ENCODE data around the gene KRT4.
"Not testable (repeated sequence)": the region's sequence is repeated elsewhere in the genome, so short reads cannot be mapped to it uniquely, and the experiment has no call there.

Gene KRT4

DNA sequence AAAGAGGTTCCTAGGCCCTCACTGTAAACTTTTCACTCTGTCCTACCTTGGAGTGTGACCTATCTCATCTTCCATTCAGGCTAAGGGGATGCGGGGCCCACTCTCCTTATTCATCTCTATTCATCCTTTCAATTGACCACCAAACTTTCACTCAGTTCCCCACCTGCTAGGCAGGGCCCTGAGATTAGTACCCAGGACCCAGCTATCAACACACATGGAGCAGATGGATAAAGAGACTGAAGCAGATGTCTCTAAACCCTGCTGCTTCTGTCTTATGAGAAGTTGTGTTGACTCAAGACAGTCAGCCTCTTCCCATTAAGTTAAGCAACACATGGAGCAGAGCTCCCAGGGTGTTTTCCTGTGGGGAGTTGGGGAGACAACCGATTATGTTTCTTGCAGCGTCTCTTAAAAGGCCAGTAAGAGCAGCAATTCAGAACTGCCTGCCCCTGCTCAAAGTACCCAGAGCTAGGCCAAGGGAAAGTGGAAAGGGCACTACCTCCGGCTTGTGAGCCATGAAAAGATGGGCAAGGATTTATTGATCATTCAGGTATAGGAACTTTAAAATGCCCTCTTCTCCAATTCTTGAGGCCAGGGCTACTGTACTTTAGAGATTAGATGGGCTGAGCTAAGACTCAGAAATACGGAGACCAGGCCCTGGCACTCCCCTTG lies 47.4 kb downstream of the KRT4 start:
- Mint-ChIP-seq H3K27ac (no peak overlapping the region), H3K27me3 (peaks cover 9% of the 10 kb centered on the region), H3K4me1 (ENCODE audit: low read depth) (no peaks in the 10 kb centered on the region), H3K36me3 (ENCODE audit: low read depth) (no peaks in the 10 kb centered on the region), H3K9me3 (no peaks in the 10 kb centered on the region), H3K4me3 (no peak overlapping the region)
- intact Hi-C loops (cut with micrococcal nuclease), result no loop called here

DNA sequence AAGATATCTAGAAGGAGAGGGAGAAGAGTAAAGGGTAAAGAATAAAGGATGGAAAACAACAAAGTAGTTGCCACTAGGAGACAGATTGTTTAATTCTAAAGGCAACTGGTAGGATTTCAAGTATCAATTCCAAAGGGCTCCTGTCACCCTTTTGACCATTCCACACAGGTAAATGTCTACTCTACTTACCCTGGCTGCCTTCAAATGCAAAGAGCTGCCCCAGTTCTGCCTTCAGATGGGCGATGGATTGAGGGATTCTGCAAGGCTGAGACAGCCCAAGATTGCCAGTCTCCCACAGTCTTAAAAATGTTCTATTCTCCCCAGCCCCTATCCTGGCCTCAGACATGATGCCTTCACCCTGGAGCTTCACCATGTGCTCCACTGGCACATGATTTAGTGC lies 48.2 kb downstream of the KRT4 start:
- Mint-ChIP-seq H3K9me3 (peaks cover 6% of the 10 kb centered on the region), H3K4me3 (no peak overlapping the region), H3K27me3 (peaks cover 4% of the 10 kb centered on the region), H3K4me1 (ENCODE audit: low read depth) (no peaks in the 10 kb centered on the region), H3K36me3 (ENCODE audit: low read depth) (no peaks in the 10 kb centered on the region), H3K27ac (no peak overlapping the region)
- intact Hi-C loops (cut with micrococcal nuclease), result no loop called here

DNA sequence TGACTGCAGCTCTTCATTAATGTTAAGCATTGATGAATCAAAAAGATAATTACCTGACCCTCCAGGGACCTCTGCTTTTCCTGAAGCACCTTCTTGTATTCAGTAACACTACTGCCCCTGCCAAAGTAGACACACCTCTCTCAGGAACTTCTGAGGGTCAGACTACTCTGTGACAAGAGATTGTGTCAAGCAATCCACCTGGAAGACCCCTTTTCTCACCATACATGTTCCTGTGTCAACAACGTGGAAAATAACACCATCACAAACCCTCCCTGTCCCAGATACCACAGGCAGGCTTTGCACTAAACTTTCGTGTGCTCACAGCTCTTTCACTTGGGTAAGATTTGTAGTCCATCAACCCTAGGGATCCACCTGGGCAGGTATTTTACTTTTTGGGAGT lies 49.9 kb downstream of the KRT4 start:
- Mint-ChIP-seq H3K27me3 (peaks cover 6% of the 10 kb centered on the region), H3K36me3 (ENCODE audit: low read depth) (no peaks in the 10 kb centered on the region), H3K27ac (no peak overlapping the region), H3K4me3 (no peak overlapping the region), H3K9me3 (peaks cover 18% of the 10 kb centered on the region), H3K4me1 (ENCODE audit: low read depth) (no peaks in the 10 kb centered on the region)
- intact Hi-C loops (cut with micrococcal nuclease), result no loop called here

DNA sequence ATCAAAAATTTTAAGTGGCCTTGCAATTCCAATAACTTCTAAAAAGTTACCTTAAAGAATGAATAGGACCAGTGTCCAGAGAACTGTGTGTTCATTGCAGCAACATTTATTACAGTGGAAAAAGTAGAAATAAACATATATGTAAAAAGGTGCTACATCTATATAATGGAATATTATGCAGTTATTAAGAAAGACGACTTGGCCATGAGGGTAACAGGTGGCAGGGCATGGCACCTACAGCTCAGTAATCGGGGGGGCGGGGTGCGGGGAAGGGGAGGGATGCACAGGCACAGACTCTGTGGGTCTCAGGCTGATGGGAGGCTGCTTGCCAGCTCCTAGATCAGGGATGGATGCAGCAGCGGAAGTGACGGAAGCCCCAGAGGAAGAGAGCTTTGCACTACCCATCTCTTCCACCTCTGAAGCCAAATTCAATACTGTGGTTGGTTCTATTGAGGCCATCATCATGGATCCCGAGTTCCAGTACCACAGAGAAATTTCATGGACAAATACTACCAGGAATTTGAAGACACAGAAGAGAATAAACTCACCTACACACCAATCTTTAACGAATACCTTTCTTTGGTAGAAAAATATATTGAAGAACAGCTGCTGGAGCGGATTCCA lies 50.8 kb downstream of the KRT4 start:
- no peaks in the 10 kb centered on the region for H3K4me1 Mint-ChIP-seq (ENCODE audit: low read depth)

DNA sequence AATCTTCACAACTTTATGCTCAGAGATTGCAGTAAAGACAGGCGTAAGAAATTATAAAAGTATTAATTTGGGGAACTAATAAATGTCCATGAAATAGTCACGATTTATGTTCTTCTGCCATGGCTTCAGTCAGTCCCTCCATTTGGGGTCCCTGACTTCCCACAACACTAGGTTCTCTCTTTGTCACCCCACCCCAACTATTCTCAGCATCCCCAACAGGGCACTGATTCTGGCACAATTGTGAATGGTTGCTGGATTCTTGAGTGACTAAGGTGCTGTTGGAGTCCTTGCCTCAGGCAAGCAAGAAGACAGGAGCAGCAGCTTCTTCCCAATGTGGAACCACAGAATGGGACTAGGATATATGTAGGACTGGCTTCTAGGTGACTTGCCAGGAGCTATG lies 52.1 kb downstream of the KRT4 start:
- Mint-ChIP-seq H3K9me3 (peaks cover 18% of the 10 kb centered on the region), H3K4me3 (no peak overlapping the region), H3K36me3 (ENCODE audit: low read depth) (no peaks in the 10 kb centered on the region), H3K27me3 (peaks cover 6% of the 10 kb centered on the region), H3K27ac (no peak overlapping the region), H3K4me1 (ENCODE audit: low read depth) (no peaks in the 10 kb centered on the region)
- intact Hi-C loops (cut with micrococcal nuclease), result no loop called here

More for the DNA sequence above, 50.8 kb downstream of the KRT4 start:
- intact Hi-C loops (cut with micrococcal nuclease), result no loop called here
- no peaks in the 10 kb centered on the region for H3K36me3 Mint-ChIP-seq (ENCODE audit: low read depth)
- H3K9me3 Mint-ChIP-seq, result peaks cover 18% of the 10 kb centered on the region
- H3K27me3 Mint-ChIP-seq, result peaks cover 6% of the 10 kb centered on the region
- H3K4me3 Mint-ChIP-seq, result no peak overlapping the region
- H3K27ac Mint-ChIP-seq, result no peak overlapping the region

DNA sequence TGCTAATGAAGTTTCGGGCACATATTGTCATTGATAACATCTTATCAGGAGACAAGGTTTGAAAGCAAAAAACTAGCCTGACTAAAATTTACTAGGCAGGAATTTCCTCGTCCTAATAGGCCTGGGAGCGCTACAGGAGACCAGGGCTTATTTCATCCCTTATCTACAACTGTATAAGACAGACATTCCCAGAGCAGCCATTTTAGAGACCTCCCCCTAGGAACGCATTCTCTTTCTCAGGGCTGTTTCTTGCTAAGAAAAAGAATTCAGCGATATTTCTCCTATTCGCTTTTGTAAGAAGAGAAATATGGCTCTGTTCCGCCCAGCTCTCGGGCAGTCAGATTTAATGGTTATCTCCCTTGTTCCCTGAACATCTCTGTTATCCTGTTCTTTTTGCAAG lies 52.7 kb downstream of the KRT4 start:
- intact Hi-C loops (cut with micrococcal nuclease); H3K27me3 Mint-ChIP-seq; H3K27ac Mint-ChIP-seq; H3K36me3 Mint-ChIP-seq (ENCODE audit: low read depth); H3K4me3 Mint-ChIP-seq; H3K4me1 Mint-ChIP-seq (ENCODE audit: low read depth): not testable (repeated sequence)
- peaks cover 18% of the 10 kb centered on the region for H3K9me3 Mint-ChIP-seq

DNA sequence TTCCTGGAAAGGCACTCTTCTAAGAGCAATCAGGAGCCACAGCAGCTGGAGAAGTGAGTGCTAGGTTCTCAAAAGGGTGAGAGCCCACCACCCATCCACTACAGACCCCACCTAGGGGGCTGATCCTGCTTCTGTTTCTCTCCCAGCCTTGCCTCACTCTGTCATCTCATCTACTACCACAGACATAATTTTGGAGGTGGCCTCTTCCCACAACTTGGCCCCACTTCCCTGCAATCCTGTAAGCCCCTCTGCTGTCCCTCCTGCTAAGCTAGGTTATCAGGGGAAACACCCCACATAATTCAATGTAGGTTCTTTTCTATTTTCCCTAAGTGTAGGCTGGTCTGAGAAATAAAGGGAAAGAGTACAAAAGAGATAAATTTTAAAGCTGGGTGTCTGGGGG lies 53.3 kb downstream of the KRT4 start:
- H3K9me3 Mint-ChIP-seq, result peaks cover 18% of the 10 kb centered on the region

DNA sequence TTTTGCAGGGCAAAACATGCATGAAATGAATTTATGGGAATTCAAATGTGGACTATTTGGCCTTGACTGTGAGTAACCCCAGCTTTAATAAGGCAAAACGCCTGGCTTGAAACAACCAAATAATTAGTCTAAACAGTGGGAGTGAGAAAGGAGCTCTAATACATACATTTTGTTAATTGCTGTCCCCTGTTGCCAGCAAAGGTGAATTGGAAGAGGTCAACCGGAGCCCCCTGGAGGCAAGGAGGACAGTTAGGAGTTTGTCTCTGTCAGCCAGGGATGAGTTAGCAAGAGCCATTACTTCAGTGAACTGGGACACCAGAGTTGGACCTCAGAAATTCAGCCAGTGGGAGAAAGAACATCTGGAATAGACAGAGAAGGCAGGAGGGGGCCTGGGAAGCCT lies 54.2 kb downstream of the KRT4 start:
- Mint-ChIP-seq H3K27ac (no peak overlapping the region), H3K4me1 (ENCODE audit: low read depth) (no peaks in the 10 kb centered on the region), H3K4me3 (no peak overlapping the region), H3K27me3 (peaks cover 3% of the 10 kb centered on the region), H3K36me3 (ENCODE audit: low read depth) (no peaks in the 10 kb centered on the region), H3K9me3 (peaks cover 18% of the 10 kb centered on the region)
- intact Hi-C loops (cut with micrococcal nuclease), result no loop called here

More for the DNA sequence above, 53.3 kb downstream of the KRT4 start:
- Mint-ChIP-seq H3K36me3 (ENCODE audit: low read depth) (no peaks in the 10 kb centered on the region), H3K27ac (no peak overlapping the region), H3K27me3 (peaks cover 3% of the 10 kb centered on the region), H3K4me1 (ENCODE audit: low read depth) (no peaks in the 10 kb centered on the region), H3K4me3 (no peak overlapping the region)
- intact Hi-C loops (cut with micrococcal nuclease), result no loop called here

DNA sequence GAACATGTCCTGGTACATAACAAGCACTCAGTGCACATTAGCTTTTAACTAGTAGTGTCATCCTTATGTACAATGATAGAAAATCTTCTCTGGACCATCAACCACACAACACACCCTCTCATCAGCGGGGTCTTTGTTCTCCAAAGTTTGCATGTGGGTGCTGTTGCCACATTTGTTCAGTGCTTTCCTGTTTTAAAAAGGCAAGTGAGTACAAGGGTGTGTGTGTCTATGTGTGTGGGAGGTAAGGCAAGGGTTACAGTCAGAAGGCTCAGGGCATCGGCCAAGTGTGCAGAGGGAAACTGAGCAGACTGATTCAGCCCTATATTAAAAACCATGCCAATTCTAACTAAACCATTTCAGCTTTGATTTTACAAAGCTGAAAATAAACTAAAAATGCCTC lies 54.7 kb downstream of the KRT4 start:
- H3K36me3 Mint-ChIP-seq (ENCODE audit: low read depth), result no peaks in the 10 kb centered on the region
- no peak overlapping the region for H3K4me3 Mint-ChIP-seq
- H3K9me3 Mint-ChIP-seq, result peaks cover 18% of the 10 kb centered on the region
- no peak overlapping the region for H3K27ac Mint-ChIP-seq
- intact Hi-C loops (cut with micrococcal nuclease), result no loop called here
- H3K27me3 Mint-ChIP-seq, result peaks cover 4% of the 10 kb centered on the region
- no peaks in the 10 kb centered on the region for H3K4me1 Mint-ChIP-seq (ENCODE audit: low read depth)

DNA sequence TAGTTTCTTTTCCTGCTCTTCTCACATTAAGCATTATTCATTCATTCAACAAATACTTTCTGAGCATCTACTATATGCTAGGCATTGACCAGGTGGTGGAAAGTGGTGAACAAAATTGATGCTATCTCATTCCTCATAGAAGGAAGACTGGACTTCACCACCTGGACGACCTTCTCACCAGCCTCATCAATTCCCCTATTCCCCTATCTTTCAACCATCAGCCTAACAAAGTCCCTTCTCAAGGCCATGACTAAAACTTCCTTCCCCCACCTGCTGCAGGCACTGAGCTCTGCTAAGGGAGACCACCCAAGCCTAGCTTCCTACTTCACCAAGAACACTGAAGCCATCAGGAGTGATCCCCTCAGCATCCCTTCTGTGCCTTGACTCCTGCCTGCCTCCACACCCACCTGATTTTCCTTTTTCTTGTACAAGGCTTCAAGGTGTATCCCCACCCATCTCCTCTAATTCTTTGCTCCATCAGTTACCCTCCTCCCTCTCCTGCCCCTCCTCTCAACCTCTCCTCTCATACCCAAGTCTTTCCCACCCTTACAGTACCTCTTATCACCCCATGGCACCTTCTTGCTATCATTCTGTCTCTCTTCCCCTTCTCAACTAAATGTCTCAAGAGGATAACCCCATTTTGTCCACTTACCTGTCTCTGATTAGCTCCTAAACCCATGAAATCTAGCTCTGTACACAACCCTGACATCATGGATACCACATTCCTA lies 56.3 kb downstream of the KRT4 start:
- Mint-ChIP-seq H3K36me3 (ENCODE audit: low read depth) (no peaks in the 10 kb centered on the region), H3K9me3 (peaks cover 18% of the 10 kb centered on the region), H3K27me3 (peaks cover 4% of the 10 kb centered on the region), H3K27ac (no peak overlapping the region), H3K4me3 (no peak overlapping the region), H3K4me1 (ENCODE audit: low read depth) (no peaks in the 10 kb centered on the region)
- intact Hi-C loops (cut with micrococcal nuclease), result no loop called here
